HCT116 (cell line): ENCODE results near the gene SEMA4B. TPM values are rescaled to one million over a fixed set of nuclear protein-coding genes. Genes with fewer than 3 reads are reported as not detected.

ENCODE experiments used
- ATAC-seq: fragments of 200-7000 bp; cut with Tn5 transposase; 2 replicates; pipeline ENCODE4 v1.9.1; 2020; ENCODE audit warnings: mild to moderate bottlenecking, moderate library complexity
- BruUV-seq: library from RNA; stranded (reverse); fragments of 400-500 nt; replicated peaks from 2 replicates; lab custom pipeline; 2021; lab: Mats Ljungman, UMichigan
- CTCF ChIA-PET: fragments of 300-600 bp; sonication (Branson Sonifier 250); formaldehyde crosslinking; loops from one replicate; lab custom pipeline; 2021; ENCODE audit warnings: antibody characterized with exemption; lab: Charles Lee
- POLR2A ChIA-PET: fragments of 300-600, 350-600 bp; sonication (Branson Sonifier 250); formaldehyde crosslinking; loops from one replicate; lab custom pipeline; 2021; ENCODE audit warnings: antibody characterized with exemption; lab: Charles Lee
- RAD21 ChIA-PET, 2 experiments: fragments of 300-600 bp; sonication (Branson Sonifier 250); formaldehyde crosslinking; loops; one replicate each; lab custom pipeline; 2023; ENCODE audit warnings: low total read pairs in 2 of 2; ENCODE audit not compliant: uncharacterized antibody in 2 of 2, unreplicated experiment in 2 of 2, low non-redundant PET in 1 of 2; lab: Charles Lee
- DNase-seq: peaks from one replicate; pipeline ENCODE4 v3.0.0-alpha.2; 2010; ENCODE audit warnings: low read depth, low spot score
- H2AFZ ChIP-seq: fragments of 200-600 bp; shearing (Covaris generic), sonication (generic); 2 replicates; pipeline ENCODE4 v1.6.1; 2017; ENCODE audit warnings: low read depth, mixed run types, mixed read lengths, antibody characterized with exemption, low read length; ENCODE audit not compliant: poor library complexity, severe bottlenecking
- H3K27ac ChIP-seq: 2 replicates; pipeline ENCODE4 v1.5.1; 2012; ENCODE audit warnings: low read depth, low read length
- H3K27me3 ChIP-seq: fragments of 200-600 bp; sonication (generic); 2 replicates; pipeline ENCODE4 v1.6.1; 2016; ENCODE audit warnings: mixed run types, low read length, mixed read lengths; ENCODE audit not compliant: insufficient read depth
- H3K36me3 ChIP-seq, 2 experiments: fragments of 200-500 bp in 1 of 2; fragments of 200-600 bp in 1 of 2; sonication (Bioruptor generic) in 1 of 2; sonication (generic) in 1 of 2; 2 replicates each; pipeline versions ENCODE4 v1.5.1 to v1.6.1; 2014 to 2016; ENCODE audit warnings: low read length in 2 of 2, inconsistent platforms in 1 of 2, mixed read lengths in 1 of 2, mixed run types in 1 of 2; ENCODE audit not compliant: insufficient read depth in 2 of 2, control insufficient read depth in 1 of 2
- H3K4me1 ChIP-seq, 2 experiments: fragments of 200-600 bp in 1 of 2; sonication (generic) in 1 of 2; 2 replicates each; pipeline versions ENCODE4 v1.5.1 to v1.6.1; 2012 to 2017; ENCODE audit warnings: low read length in 2 of 2, inconsistent platforms in 1 of 2, mild to moderate bottlenecking in 1 of 2, mixed read lengths in 1 of 2, mixed run types in 1 of 2, moderate library complexity in 1 of 2; ENCODE audit not compliant: insufficient read depth in 2 of 2, control insufficient read depth in 1 of 2
- H3K4me2 ChIP-seq: fragments of 200-600 bp; sonication (generic); 2 replicates; pipeline ENCODE4 v1.6.1; 2017; ENCODE audit warnings: mixed run types, low read length, mixed read lengths
- H3K4me3 ChIP-seq, 2 experiments: fragments of 200-600 bp in 1 of 2; sonication (generic) in 1 of 2; replicated peaks in 1 of 2; 2 replicates each; pipeline ENCODE4 v1.5.1; 2011 to 2016; ENCODE audit warnings: low read length in 2 of 2, control low read depth in 1 of 2, low read depth in 1 of 2, mild to moderate bottlenecking in 1 of 2, mixed read lengths in 1 of 2, mixed run types in 1 of 2
- H3K79me2 ChIP-seq: fragments of 200-600 bp; sonication (generic); 2 replicates; pipeline ENCODE4 v1.6.1; 2017; ENCODE audit warnings: mild to moderate bottlenecking, mixed run types, low read length, moderate library complexity, mixed read lengths; ENCODE audit not compliant: insufficient read depth
- H3K9ac ChIP-seq: fragments of 200-600 bp; sonication (generic); 2 replicates; pipeline ENCODE4 v1.6.1; 2016; ENCODE audit warnings: low read length, mixed read lengths
- H3K9me2 ChIP-seq: fragments of 200-600 bp; sonication (generic), shearing (Covaris generic); 2 replicates; pipeline ENCODE4 v1.6.1; 2017; ENCODE audit warnings: mixed run types, mild to moderate bottlenecking, moderate library complexity; ENCODE audit not compliant: insufficient read depth
- H3K9me3 ChIP-seq, 2 experiments: fragments of 200-500 bp in 1 of 2; fragments of 200-600 bp in 1 of 2; sonication (Bioruptor generic) in 1 of 2; sonication (generic) in 1 of 2; 2 replicates each; pipeline ENCODE4 v1.6.1; 2014 to 2017; ENCODE audit warnings: low read length in 2 of 2, mixed read lengths in 2 of 2, inconsistent platforms in 1 of 2, low read depth in 1 of 2, mild to moderate bottlenecking in 1 of 2, mixed run types in 1 of 2, moderate library complexity in 1 of 2; ENCODE audit not compliant: control insufficient read depth in 1 of 2, insufficient read depth in 1 of 2
- H4K20me1 ChIP-seq: fragments of 200-600 bp; sonication (generic), shearing (Covaris generic); 2 replicates; pipeline ENCODE4 v1.6.1; 2017; ENCODE audit warnings: mixed run types, mild to moderate bottlenecking, moderate library complexity; ENCODE audit not compliant: insufficient read depth
- CTCF ChIP-seq, 3 experiments: fragments of 200-600 bp in 1 of 3; sonication (generic) in 1 of 3; IDR thresholded peaks in 2 of 3; conservative IDR thresholded peaks in 1 of 3; 2 replicates each; pipeline ENCODE4 v1.5.1; 2012 to 2017; ENCODE audit warnings: low read depth in 2 of 3, low read length in 2 of 3, antibody characterized with exemption in 1 of 3, borderline replicate concordance in 1 of 3, control low read depth in 1 of 3, mild to moderate bottlenecking in 1 of 3, mixed read lengths in 1 of 3, mixed run types in 1 of 3, moderate library complexity in 1 of 3; ENCODE audit not compliant: insufficient read depth in 1 of 3
- EGR1 ChIP-seq: IDR thresholded peaks from 2 replicates; pipeline ENCODE4 v1.6.1; 2012; ENCODE audit warnings: low read depth
- EZH2phosphoT487 ChIP-seq: fragments of 200-600 bp; IDR thresholded peaks from 2 replicates; pipeline ENCODE4 v1.6.1; 2018; ENCODE audit warnings: antibody characterized with exemption, borderline replicate concordance
- JUND ChIP-seq: IDR thresholded peaks from 2 replicates; pipeline ENCODE4 v1.6.1; 2012
- POLR2A ChIP-seq: IDR thresholded peaks from 2 replicates; pipeline ENCODE4 v1.7.0; 2011; ENCODE audit warnings: borderline replicate concordance; ENCODE audit not compliant: insufficient read depth, insufficient read length; ENCODE audit errors: extremely low read depth
- SIN3A ChIP-seq: IDR thresholded peaks from 2 replicates; pipeline ENCODE4 v1.6.1; 2012; ENCODE audit warnings: low read depth
- ZBTB33 ChIP-seq: IDR thresholded peaks from 2 replicates; pipeline ENCODE4 v1.6.1; 2011; ENCODE audit warnings: mild to moderate bottlenecking, low read length, moderate library complexity; ENCODE audit not compliant: insufficient replicate concordance; ENCODE audit errors: extremely low read depth
- intact Hi-C: fragments of 100-400 bp; cut with micrococcal nuclease; formaldehyde crosslinking; loops from 2 replicates; pipeline ENCODE4 v1.10.0; 2022
- total RNA-seq: library from RNA; stranded (reverse); gene quantifications from one replicate; pipeline ENCODE4 v1.2.1, GENCODE V29; 2021; ENCODE audit not compliant: unreplicated experiment

SEMA4B gene
- total RNA-seq, 1 experiment from 2014 or later: 98.6 TPM

GRCh38 chr15:90232196-90232595, 31.1 kb downstream of the SEMA4B start:
- no peaks in the 10 kb centered on the region for H3K9me2 ChIP-seq
- intact Hi-C loops: no loop called here
- no peak overlapping the region for H2AFZ ChIP-seq
- no peak overlapping the region for H3K27ac ChIP-seq
- no peaks in the 10 kb centered on the region for H3K9me3 ChIP-seq
- H3K4me2 ChIP-seq: peak overlapping the region; percentile 89
- no TSS peak for BruUV-seq
- DNase-seq (no peak), ATAC-seq (no peak)
- H4K20me1 ChIP-seq: no peaks in the 10 kb centered on the region
- RAD21 ChIA-PET: interaction anchor here in 1 of 2 experiments (1.3 kb wide), 1 partner anchor 89 kb away, joined by 3 read pairs; no protein-coding TSS in a partner anchor
- POLR2A ChIA-PET: interaction anchor here (1.4 kb wide), 1 partner anchor 20 kb away, joined by 4 read pairs; no protein-coding TSS in a partner anchor
- peaks cover 18 to 34% of the 10 kb centered on the region in 2 experiments for H3K36me3 ChIP-seq
- H3K79me2 ChIP-seq: peaks cover 15% of the 10 kb centered on the region
- H3K9ac ChIP-seq: peak overlapping the region; percentile 85
- H3K4me1 ChIP-seq: peaks cover 9 to 43% of the 10 kb centered on the region in 2 experiments; a peak in 3 of 4 replicates
- no peaks in the 10 kb centered on the region for H3K27me3 ChIP-seq
- peak overlapping the region; percentile 67 to 87 for H3K4me3 ChIP-seq
- TF ChIP-seq POLR2A (no peak), ZBTB33 (no peak), SIN3A (no peak), EGR1 (no peak), CTCF (IDR thresholded peaks at IDR 0.05 in 2 of 3, conservative IDR thresholded peaks at IDR 0.05 in 1 of 3; ENCODE audit: borderline replicate concordance in 1 of 3, insufficient read depth in 1 of 3, low read depth in 2 of 3, low read length in 2 of 3) (no peak), EZH2phosphoT487 (no peak), JUND (no peak)
- TF ChIP-seq, all 23 proteins: peak for 0
- CTCF ChIA-PET: interaction anchor here (1.9 to 2.7 kb wide), 3 partner anchors 11 to 88 kb away, joined by 9 to 26 read pairs (median 15); no protein-coding TSS in a partner anchor
